ENCODE results near the gene BLTP1.
"Not testable (repeated sequence)": the region's sequence is repeated elsewhere in the genome, so short reads cannot be mapped to it uniquely, and the experiment has no call there.

BLTP1 gene, protein sequence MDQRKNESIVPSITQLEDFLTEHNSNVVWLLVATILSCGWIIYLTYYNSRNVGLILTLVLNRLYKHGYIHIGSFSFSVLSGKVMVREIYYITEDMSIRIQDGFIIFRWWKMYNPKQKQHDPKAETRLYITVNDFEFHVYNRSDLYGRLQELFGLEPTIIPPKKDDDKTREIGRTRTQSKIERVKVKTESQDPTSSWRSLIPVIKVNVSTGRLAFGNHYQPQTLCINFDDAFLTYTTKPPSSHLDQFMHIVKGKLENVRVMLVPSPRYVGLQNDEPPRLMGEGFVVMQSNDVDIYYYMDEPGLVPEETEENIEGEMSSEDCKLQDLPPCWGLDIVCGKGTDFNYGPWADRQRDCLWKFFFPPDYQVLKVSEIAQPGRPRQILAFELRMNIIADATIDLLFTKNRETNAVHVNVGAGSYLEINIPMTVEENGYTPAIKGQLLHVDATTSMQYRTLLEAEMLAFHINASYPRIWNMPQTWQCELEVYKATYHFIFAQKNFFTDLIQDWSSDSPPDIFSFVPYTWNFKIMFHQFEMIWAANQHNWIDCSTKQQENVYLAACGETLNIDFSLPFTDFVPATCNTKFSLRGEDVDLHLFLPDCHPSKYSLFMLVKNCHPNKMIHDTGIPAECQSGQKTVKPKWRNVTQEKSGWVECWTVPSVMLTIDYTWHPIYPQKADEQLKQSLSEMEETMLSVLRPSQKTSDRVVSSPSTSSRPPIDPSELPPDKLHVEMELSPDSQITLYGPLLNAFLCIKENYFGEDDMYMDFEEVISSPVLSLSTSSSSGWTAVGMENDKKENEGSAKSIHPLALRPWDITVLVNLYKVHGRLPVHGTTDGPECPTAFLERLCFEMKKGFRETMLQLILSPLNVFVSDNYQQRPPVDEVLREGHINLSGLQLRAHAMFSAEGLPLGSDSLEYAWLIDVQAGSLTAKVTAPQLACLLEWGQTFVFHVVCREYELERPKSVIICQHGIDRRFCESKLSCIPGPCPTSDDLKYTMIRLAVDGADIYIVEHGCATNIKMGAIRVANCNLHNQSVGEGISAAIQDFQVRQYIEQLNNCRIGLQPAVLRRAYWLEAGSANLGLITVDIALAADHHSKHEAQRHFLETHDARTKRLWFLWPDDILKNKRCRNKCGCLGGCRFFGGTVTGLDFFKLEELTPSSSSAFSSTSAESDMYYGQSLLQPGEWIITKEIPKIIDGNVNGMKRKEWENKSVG (N-terminal part only)

DNA sequence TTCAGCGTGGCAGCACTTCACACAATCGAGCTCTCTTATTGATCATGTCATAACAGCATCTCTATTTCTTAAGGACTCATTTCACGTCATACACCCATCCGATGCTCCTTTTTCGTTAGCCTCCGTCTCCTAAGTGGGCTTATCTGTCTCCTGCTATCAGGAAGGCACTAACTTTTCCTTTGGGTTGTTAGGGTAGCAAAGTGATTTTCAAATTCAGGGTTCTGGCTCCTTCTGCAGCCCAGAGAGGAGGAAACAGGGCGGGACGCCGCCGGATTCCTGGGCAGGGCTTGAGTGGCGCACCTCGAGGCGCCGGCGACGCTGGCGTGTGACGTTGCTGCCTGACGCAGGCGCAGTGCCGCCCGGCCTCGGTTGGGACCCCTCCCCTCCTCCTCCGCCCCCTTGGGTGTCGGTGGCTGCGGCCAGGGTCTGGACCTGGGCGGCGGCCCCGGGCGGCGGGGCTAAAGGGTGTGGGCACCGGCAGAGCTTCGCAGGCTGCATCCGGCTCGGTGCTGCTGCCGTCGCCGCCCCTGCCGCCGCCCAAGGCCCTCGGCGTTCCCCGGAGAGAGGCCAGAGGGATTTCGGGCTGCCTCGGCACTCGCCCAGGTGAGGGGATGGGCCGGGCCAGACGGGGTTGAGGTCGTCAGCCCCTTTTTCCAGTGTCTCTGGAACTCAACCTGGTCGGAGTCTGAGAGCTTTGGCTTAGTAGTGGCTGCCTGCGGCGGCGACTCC lies at the start of gene BLTP1:
TSS of gene BLTP1 (plus strand) at position 350 of the 729 bp plus-strand sequence. CDS start 18,317 bp downstream, outside the sequence.
- peak; percentile 85 for DNase-seq (ENCODE audit: low spot score)

GRCh38 chr4:122104184-122104583 lies 47.9 kb upstream of the BLTP1 start:
- peak; percentile 30 for DNase-seq (ENCODE audit: low spot score)

- no peak for DNase-seq (ENCODE audit: low spot score)
Observed at GRCh38 chr4:122107680-122108079, 44.5 kb upstream of the BLTP1 start.

GRCh38 chr4:122110304-122110703 lies 41.8 kb upstream of the BLTP1 start:
- DNase-seq (ENCODE audit: low spot score) = not testable (repeated sequence)

DNA sequence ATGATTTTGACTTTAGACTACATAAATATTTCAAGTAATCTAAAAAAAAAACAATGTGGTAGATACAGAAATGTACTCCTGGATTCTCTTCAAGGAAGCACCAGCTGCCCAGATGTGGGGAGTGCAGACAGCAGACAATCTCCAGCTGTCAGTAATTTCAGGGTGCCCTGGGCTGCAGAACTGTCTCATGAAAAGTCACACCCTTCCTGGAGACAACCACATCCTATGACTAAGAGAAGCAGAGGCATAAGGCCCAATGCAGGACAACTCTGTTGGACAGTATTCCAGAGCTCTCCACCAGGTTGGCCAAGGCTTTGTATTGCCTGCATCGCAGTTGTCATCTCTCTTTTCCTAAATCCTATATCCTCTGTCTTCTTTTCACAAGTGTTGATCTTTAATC lies 34.4 kb upstream of the BLTP1 start:
- DNase-seq (ENCODE audit: low spot score) = no peak

- DNase-seq (ENCODE audit: low spot score) = no peak
Observed at GRCh38 chr4:122118243-122118642, 33.9 kb upstream of the BLTP1 start.

GRCh38 chr4:122119739-122120138 lies 32.4 kb upstream of the BLTP1 start:
- peak; percentile 4 for DNase-seq (ENCODE audit: low spot score)

GRCh38 chr4:122121593-122121992 lies 30.5 kb upstream of the BLTP1 start:
- no peak for DNase-seq (ENCODE audit: low spot score)

DNA sequence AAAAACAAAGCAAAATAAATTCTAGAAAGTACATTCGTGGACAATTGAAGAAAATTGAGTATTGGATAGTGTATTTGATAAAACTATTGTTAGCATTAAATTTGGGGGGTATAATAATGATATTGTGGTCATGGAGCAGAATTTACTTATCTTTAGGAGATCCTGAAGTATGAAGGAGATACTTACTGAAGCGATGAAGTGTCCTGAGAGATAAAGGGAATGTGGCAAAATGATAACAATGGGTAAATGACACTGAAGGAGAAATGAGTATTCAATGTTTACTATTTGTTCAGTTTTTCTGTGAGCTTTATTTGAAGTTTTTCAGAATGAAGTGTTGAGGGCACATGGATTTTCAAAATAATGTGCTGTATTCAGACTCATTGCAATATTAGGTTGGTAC lies 30.0 kb upstream of the BLTP1 start:
- DNase-seq (ENCODE audit: low spot score) = no peak

DNA sequence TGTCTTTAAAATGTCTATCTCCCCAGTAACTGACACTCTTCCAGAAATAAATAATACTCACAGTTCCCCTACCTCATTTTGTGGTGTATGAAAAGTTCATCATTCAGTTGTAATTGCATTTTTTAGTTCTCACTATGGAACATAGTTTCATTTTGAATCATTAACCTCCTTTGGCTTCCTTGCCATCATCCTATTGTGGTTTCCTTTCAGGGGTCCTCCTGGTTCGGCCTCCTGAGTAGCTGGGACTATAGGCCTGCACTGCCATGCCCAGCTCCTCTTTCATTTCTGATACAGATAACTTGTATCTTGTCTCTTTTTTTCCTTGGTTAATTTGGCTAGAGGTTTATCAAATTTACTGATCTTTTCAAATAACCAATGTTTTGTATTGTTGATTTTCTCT lies 23.1 kb upstream of the BLTP1 start:
- DNase-seq (ENCODE audit: low spot score) = no peak

- DNase-seq (ENCODE audit: low spot score) = no peak
Observed at GRCh38 chr4:122131562-122132157, 20.5 kb upstream of the BLTP1 start.

DNA sequence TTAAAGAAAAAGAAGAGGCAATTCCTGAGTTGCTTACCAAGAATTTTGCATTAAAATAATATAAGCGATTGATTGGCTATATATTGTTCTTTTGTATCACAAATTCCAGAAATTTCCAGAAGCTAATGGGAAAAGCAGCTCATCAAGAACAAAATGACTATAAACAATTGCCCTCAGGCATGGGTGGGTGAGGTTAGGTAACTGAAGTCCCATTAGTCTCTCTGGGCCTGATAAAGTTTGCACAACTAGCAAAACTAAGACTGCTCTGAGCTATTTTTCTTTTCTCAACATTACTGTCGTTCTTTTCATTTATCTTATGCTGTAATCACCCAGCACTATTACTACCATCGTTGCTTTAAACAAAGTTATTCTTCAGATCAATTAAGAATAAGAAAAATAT lies 19.2 kb upstream of the BLTP1 start:
- no peak for DNase-seq (ENCODE audit: low spot score)

- no peak for DNase-seq (ENCODE audit: low spot score)
Observed at GRCh38 chr4:122139139-122139538, 13.0 kb upstream of the BLTP1 start.

DNA sequence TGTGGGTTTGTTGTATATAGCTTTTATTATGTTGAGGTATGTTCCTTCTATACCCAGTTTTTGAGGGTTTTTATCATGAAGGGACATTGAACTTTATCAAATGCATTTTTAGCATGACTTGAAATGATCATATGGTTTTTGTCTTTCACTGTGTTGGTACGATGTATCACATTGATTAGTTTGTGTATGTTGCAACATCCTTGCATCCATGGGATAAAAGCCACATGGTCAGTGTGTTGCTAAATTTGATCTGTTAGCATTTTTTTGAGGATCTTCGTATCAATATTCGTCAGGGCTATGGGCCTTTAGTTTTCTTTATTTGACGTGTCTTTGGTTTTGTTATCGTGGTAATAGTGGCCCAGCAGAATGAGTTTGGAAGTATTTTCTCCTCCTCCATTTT lies 11.3 kb upstream of the BLTP1 start:
- no peak for DNase-seq (ENCODE audit: low spot score)

- no peak for DNase-seq (ENCODE audit: low spot score)
Observed at GRCh38 chr4:122142687-122143086, 9.4 kb upstream of the BLTP1 start.

GRCh38 chr4:122146652-122147051 lies 5.5 kb upstream of the BLTP1 start:
- no peak for DNase-seq (ENCODE audit: low spot score)

DNA sequence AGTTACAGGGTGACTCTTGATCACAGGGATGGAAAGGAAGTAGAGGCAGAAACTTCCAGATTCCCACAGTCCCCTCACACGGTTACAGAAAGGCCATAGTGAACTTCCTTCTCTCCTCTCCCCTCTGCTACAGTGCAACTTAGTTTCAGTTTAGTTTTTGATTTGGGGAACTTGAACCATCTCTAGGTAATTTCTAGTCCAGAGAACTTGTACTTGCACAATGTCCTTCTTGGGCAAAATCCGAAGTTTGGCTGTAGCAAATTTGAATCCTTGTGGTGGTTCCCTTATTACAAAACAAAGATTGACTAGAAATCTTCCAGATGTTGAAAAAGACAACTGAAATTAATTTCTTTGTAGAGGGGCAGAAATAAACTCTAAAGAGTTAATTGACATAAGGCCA lies 1.2 kb upstream of the BLTP1 start:
- DNase-seq (ENCODE audit: low spot score) = no peak

DNA sequence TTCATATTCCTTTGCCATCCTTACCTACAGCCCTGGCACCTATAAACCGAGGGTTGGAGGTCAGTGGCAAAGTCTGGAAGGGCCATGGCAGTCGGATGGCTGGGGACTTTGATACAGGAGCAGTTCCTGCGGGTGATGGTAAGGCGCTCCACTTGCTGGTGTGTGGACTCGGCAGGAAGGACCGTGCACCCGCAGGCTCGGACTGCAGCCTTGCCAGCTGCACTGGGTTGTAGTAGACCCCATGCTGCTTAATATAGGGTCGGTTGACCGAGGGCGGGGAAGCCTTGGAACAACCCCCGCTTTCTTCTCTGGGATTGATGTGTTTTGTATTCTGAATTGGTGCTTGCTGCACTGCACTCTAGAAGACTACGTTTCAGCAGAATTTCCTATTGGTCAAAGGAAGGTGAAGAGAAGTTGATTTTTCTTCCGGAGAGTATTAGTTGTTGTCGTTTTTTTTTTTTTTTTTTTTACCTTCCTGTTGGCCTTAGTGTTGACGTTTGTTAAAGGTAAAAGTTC lies 638 bp downstream of the BLTP1 start:
- peak; percentile 50 for DNase-seq (ENCODE audit: low spot score)

DNA sequence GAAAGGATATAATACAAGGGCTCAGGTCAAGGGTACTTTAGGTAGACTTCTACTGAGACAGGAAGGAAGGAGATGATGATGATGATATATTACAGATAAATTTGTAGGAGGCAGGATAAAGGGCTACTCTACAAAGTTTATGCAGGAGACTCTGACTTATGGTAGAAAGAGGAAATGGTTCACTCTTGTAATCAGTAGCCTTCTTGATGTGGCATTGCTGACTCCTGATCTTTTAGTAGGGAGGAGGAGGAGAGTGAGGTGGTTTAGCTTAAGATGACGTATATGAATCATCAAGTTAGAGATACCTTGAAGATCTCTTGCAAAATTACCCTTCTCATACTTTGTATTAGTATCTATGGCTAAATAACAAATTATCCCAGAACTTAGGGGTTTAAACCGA lies 4.7 kb downstream of the BLTP1 start:
- DNase-seq (ENCODE audit: low spot score) = peak; percentile 7

GRCh38 chr4:122163301-122163700 lies 11.2 kb downstream of the BLTP1 start:
- DNase-seq (ENCODE audit: low spot score) = no peak

- no peak for DNase-seq (ENCODE audit: low spot score)
Observed at GRCh38 chr4:122163767-122164166, 11.6 kb downstream of the BLTP1 start.
